H1 (cell line): Measurements from ENCODE around the gene PIGU.

Source experiments
- BRCA1 ChIP-seq: IDR thresholded peaks from 2 replicates; pipeline ENCODE4 v1.6.1; 2012; ENCODE audit warnings: low read depth, low read length, improper control_type of control experiment
- CEBPB ChIP-seq: IDR thresholded peaks from 2 replicates; pipeline ENCODE4 v1.6.1; 2012; ENCODE audit warnings: low read depth, low read length
- CTCF ChIP-seq, 3 experiments: IDR thresholded peaks; 1 replicate in 2 of 3; 2 replicates in 1 of 3; pipeline versions ENCODE4 v1.5.1 to v1.6.1; 2011; ENCODE audit warnings: low read length in 3 of 3, mild to moderate bottlenecking in 3 of 3, inconsistent platforms in 2 of 3, low read depth in 1 of 3, moderate library complexity in 1 of 3; ENCODE audit not compliant: insufficient read depth in 1 of 3; ENCODE audit errors: control extremely low read depth in 1 of 3
- EP300 ChIP-seq, 2 experiments: IDR thresholded peaks; 1 replicate in 1 of 2; 2 replicates in 1 of 2; pipeline ENCODE4 v1.6.1; 2011 to 2012; ENCODE audit warnings: low read depth in 2 of 2, low read length in 2 of 2, mild to moderate bottlenecking in 2 of 2, borderline replicate concordance in 1 of 2, inconsistent platforms in 1 of 2, moderate library complexity in 1 of 2
- GTF2F1 ChIP-seq: IDR thresholded peaks from 2 replicates; pipeline ENCODE4 v1.6.1; 2012; ENCODE audit warnings: low read depth, low read length, improper control_type of control experiment, borderline replicate concordance
- JUN ChIP-seq: IDR thresholded peaks from 2 replicates; pipeline ENCODE4 v1.6.1; 2011; ENCODE audit warnings: low read depth, mild to moderate bottlenecking, improper control_type of control experiment, low read length
- KDM1A ChIP-seq: fragments of 200-600, 300-600 bp; sonication (generic); IDR thresholded peaks from 2 replicates; pipeline ENCODE4 v1.7.1; 2016; ENCODE audit warnings: mild to moderate bottlenecking, low read length, borderline replicate concordance
- MAX ChIP-seq: IDR thresholded peaks from 2 replicates; pipeline ENCODE4 v1.6.1; 2012; ENCODE audit warnings: inconsistent platforms
- POLR2AphosphoS5 ChIP-seq: IDR thresholded peaks from 2 replicates; pipeline ENCODE4 v1.6.1; 2011; ENCODE audit warnings: low read depth, low read length
- SIN3A ChIP-seq, 2 experiments: IDR thresholded peaks in 1 of 2; conservative IDR thresholded peaks in 1 of 2; 2 replicates each; pipeline ENCODE4 v1.6.1; 2011 to 2012; ENCODE audit warnings: low read length in 2 of 2, improper control_type of control experiment in 1 of 2, low read depth in 1 of 2, mild to moderate bottlenecking in 1 of 2

- no peak for TF ChIP-seq CTCF (IDR thresholded peaks at IDR 0.05; ENCODE audit: control extremely low read depth in 1 of 3, insufficient read depth in 1 of 3, low read depth in 1 of 3, low read length in 3 of 3)
- TF ChIP-seq JUN: no peak
- no peak for TF ChIP-seq MAX
- TF ChIP-seq KDM1A: no peak
- no peak for TF ChIP-seq BRCA1
- no peak for TF ChIP-seq CEBPB
- TF ChIP-seq SIN3A (conservative IDR thresholded peaks at IDR 0.05 in 1 of 2, IDR thresholded peaks at IDR 0.05 in 1 of 2; ENCODE audit: low read depth in 1 of 2, low read length in 2 of 2): no peak
- no peak for TF ChIP-seq EP300 (IDR thresholded peaks at IDR 0.05; ENCODE audit: borderline replicate concordance in 1 of 2, low read depth in 2 of 2, low read length in 2 of 2)
- no peak for TF ChIP-seq POLR2AphosphoS5
- no peak for TF ChIP-seq GTF2F1
Measured at GRCh38 chr20:34541917-34542316, 135.0 kb downstream of the PIGU start.
